Epithelial cell of esophagus (primary cell): ENCODE measurements around the gene HDAC9.

Experiments used
- DNase-seq: peaks from one replicate; pipeline ENCODE4 v3.0.0; 2010; ENCODE audit warnings: low read depth
- H3K4me3 ChIP-seq: 2 replicates; pipeline ENCODE4 v1.5.1; 2011; ENCODE audit warnings: mild to moderate bottlenecking, low read length, control low read depth
- TF ChIP-seq, protein P1 (sequence below): IDR thresholded peaks from 2 replicates; pipeline ENCODE4 v1.5.1; 2011; ENCODE audit warnings: low read depth, mild to moderate bottlenecking, low read length, control low read depth, inconsistent platforms; ENCODE audit not compliant: insufficient read depth; ENCODE audit errors: missing control alignments

HDAC9 gene

DNA sequence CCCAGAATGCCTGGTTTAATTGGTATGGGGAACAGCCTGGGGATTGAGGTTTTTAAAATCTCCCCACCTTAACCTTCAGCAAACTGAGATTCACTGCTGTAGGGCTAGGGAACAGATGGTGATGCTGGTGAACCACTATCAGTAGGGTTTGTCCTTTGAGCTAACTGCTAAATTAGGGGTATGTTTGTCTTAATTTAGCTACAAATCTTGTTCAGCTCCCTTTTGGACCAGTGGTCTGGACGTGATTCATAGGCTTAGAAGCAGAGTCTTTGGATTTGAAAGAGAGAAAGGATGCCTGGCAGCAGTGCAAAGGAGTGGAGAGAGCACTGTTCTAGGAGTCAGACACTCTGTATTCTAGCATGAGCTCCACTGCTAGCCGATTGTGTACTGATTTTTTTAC, 2.8 kb downstream of the HDAC9 start:
- no peak for DNase-seq
- H3K4me3 ChIP-seq = no peak overlapping the region
- TF ChIP-seq, protein P1, sequence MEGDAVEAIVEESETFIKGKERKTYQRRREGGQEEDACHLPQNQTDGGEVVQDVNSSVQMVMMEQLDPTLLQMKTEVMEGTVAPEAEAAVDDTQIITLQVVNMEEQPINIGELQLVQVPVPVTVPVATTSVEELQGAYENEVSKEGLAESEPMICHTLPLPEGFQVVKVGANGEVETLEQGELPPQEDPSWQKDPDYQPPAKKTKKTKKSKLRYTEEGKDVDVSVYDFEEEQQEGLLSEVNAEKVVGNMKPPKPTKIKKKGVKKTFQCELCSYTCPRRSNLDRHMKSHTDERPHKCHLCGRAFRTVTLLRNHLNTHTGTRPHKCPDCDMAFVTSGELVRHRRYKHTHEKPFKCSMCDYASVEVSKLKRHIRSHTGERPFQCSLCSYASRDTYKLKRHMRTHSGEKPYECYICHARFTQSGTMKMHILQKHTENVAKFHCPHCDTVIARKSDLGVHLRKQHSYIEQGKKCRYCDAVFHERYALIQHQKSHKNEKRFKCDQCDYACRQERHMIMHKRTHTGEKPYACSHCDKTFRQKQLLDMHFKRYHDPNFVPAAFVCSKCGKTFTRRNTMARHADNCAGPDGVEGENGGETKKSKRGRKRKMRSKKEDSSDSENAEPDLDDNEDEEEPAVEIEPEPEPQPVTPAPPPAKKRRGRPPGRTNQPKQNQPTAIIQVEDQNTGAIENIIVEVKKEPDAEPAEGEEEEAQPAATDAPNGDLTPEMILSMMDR = no peak

GRCh38 chr7:18499407-18500177, 4.0 kb downstream of the HDAC9 start:
- DNase-seq = peak; percentile 48
- TF ChIP-seq, protein P1 = no peak
- H3K4me3 ChIP-seq = no peak overlapping the region

DNA sequence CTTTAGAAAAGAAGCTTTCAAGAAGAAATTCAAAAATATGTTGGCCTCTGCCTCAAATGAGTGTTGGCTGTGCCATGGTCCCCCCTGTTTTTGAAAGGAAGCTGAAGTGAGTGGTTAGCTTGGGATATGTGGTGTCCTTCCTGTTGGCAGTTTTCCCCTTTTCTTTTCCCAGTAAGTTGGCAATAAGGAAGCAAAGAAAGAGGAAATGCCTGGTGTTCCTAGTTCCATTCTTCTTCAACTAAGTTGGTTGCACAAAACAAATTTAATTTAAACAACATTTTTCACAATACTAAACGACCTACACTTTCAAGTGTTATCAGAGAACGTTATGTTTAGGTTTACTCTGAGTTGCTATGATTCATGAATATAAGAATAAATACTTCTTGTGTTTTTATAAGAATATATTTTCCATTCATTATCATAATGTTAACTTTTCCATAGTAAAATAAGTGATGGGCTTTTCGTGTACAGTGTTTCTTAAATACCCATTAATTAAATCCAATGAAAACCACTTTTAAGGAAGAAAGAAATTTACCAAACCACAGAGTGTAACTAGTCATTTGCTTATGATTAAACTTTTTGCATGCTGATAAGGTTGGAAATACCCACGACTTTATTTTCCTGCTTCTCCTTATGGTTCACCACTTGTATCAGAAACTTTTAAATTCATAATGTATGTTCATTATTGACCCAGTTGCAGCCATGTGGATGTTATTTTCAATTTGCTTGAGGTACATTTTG, 7.7 kb downstream of the HDAC9 start:
- no peak for DNase-seq
- TF ChIP-seq, protein P1 = no peak
- H3K4me3 ChIP-seq = no peak overlapping the region

DNA sequence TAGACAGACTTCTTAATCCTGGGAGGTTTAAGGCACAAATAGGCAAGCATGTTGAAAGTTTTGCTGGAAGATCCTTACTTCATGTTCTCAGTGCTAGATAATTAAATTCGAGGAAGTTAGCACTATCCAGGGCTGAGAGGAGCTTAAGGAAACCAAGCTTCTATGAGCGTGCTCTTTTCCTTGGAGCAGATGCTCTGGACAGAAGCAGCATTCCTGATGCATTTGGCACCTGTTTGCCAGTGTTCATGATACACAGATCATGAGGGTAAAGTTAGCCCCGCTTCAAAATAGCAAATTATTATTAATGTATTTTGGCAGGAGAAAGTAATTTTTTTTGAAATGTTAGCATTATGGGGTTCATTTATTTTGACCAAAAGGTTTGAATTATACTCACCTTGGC, 9.4 kb downstream of the HDAC9 start:
- TF ChIP-seq, protein P1 = no peak
- H3K4me3 ChIP-seq = no peak overlapping the region
- no peak for DNase-seq

- no peak for DNase-seq
- no peak overlapping the region for H3K4me3 ChIP-seq
- TF ChIP-seq, protein P1 = no peak
These were observed 10.4 kb downstream of the HDAC9 start for GRCh38 chr7:18505870-18506460.

DNA sequence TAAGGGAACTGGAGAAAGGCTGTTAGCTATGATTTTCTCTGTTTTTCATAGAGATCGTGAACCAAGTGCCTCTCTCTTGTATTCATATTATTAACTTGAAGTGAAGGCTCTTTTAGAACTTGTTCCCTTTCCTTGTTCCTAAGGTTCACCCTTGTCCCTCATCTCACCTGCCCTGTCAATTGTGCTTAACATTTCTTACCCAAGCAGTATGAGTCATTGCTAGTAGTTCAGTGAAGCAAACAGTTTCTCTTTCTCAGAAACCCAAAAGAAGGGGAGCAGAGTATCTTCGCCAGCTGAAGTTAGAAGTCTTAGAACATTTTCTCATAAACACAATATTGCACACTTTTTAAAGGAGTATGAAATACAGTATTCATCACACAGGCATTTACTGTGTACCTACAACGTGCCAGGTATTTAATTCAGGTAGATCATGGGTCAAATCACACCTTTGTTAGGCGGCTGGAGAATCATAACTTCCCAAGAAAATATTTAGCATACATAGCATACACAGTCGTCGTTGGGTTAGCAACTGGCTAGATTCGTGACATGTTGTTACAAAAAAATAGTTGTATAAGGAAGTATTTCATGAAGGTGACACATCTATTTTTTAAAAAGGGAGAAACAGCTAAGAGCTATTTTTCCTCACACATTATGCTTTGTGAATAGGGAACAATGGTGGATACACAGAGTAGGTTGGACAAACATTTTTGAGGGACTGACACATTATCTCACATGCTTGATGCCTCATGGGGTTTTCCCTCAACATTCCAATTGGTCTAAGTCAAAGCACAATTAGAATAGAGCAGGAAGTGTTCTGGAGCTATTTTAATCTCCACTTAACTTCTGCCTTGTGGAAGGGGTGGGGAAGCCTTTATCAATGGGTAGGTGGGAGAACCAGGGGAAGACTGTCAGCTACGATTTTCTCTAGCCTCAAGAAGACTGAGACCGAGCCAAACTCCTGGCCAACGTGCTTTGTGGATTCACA, 13.2 kb downstream of the HDAC9 start:
- H3K4me3 ChIP-seq = peak overlapping the region; percentile 39
- TF ChIP-seq, protein P1 = no peak
- DNase-seq = peak; percentile 98
